Measurements from ENCODE around the gene LRFN5.

DNA sequence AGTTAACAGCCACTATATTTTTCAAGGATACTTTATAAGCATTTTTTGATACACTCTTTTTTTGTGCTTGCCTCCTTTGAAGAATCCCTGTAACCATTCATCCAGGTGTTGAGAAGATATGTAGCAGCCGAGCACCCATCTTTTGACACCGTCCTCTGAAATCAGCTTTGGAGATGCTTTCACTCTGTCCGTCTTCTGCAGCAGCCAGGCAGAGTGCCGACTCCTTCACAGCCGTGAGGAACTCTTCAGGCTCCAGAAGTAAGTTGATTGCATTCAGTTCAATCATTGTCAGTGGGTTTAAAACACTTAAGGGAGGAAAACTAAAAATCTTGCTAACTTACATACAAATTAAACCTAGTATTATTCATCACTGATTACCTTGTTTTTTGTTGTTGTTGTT lies 160.1 kb downstream of the LRFN5 start:
- TF ChIP-seq POLR2A (IDR thresholded peaks at IDR 0.05; ENCODE audit: low read depth, low read length) (no peak), TAF1 (IDR thresholded peaks at IDR 0.05; ENCODE audit: borderline replicate concordance, low read depth, low read length) (no peak), JUNB (IDR thresholded peaks at IDR 0.05) (no peak), RAD21 (IDR thresholded peaks at IDR 0.05; ENCODE audit: insufficient read depth, low read depth, low read length) (no peak)

Data from GM12878 (cell line).